HepG2 (cell line): ENCODE data around the gene NOC2L.

Source experiments
- ELF1 ChIP-seq: sonication (generic); formaldehyde crosslinking; IDR thresholded peaks from 2 replicates; pipeline ENCODE4 v1.4.0; 2020; ENCODE audit warnings: missing genetic modification reagents
- NFE2L2 ChIP-seq: fragments of 150-350 bp; IDR thresholded peaks from 2 replicates; pipeline ENCODE4 v1.6.1; 2014; ENCODE audit warnings: low read length
- SALL2 ChIP-seq: sonication (generic); formaldehyde crosslinking; IDR thresholded peaks from 2 replicates; pipeline ENCODE4 v1.8.1; 2023; ENCODE audit warnings: mild to moderate bottlenecking, missing genetic modification reagents, inconsistent platforms
- TAF15 ChIP-seq: fragments of 200-400 bp; formaldehyde crosslinking; IDR thresholded peaks from one replicate; pipeline ENCODE4 v1.6.1; 2018; ENCODE audit warnings: mild to moderate bottlenecking, low read depth, low read length; ENCODE audit not compliant: poor library complexity, severe bottlenecking
- YEATS2 ChIP-seq: sonication (generic); formaldehyde crosslinking; IDR thresholded peaks from 2 replicates; pipeline ENCODE4 v1.4.0; 2020; ENCODE audit warnings: missing genetic modification reagents, borderline replicate concordance

DNA sequence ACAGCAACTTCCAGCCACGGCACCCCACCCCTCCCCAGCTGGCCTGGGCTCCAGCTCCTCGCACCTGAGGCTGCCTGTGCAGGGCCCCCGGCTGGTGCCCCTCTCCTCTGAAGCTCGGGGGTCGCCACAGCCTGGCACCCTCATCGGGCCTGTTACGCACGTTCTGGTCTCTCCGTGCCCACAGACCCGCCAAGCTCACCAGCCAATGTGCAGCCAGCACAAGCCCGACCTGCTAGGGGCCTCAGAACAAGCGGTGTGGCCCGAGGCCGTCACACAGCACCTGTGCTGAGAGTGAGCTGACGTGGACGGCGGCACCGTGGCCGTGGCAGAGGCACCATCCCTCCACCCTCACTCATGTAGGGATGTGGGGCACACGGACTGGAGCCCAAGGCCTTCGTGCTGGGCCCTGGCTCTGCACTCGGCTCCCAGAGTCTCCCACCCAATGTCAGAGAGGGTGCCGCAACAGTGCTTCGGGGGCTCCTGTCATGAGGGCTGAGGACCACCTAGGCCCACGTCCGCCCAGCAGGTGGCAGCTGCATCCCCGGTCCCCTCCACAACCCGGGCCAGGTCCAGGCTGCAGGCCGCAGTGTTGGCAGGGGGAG, 39.7 kb downstream of the NOC2L start:
- TF ChIP-seq NFE2L2 (no peak), YEATS2 (CRISPR knock-in tag) (no peak), SALL2 (CRISPR knock-in tag) (no peak), ELF1 (no peak), TAF15 (no peak)
